Globus pallidus (tissue), 1 donor: ENCODE data around the gene AP1S2.
"Not testable (repeated sequence)": the region's sequence is repeated elsewhere in the genome, so short reads cannot be mapped to it uniquely, and the experiment has no call there.

Experiments
- DNase-seq: peaks from one replicate; pipeline ENCODE4 v3.0.0-alpha.2; 2015; ENCODE audit warnings: low spot score

Gene AP1S2

DNA sequence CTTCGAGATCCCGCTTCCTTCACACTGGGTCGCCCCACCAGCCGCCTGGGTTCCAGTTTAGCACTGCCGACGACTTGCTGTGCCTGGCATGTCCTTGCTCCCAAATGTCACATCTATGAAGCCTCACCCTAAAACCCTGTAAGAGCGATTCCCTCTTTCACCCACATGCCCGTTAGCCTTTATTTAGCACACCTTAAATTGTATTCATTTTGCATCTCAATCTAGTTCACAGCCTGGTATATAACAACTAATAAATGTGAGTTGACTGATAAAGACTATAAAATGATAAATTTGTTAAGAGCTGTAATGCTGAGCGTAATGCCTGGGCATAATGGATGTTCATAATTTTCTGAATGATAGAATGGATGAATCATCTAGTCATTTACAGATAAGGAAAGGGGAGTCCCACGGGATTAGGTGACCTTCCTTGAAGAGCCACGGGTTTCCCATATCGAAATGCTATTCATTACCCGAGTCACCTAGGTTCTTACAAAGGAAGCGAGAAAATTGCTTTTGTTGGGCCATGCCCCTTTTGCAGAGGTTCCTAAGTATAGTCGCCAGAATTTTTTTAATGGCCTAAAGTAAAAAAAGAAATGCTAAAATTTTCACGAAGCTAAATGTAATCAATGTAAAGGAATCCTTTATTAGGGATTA, 1.1 kb upstream of the AP1S2 start:
- no peak for DNase-seq

DNA sequence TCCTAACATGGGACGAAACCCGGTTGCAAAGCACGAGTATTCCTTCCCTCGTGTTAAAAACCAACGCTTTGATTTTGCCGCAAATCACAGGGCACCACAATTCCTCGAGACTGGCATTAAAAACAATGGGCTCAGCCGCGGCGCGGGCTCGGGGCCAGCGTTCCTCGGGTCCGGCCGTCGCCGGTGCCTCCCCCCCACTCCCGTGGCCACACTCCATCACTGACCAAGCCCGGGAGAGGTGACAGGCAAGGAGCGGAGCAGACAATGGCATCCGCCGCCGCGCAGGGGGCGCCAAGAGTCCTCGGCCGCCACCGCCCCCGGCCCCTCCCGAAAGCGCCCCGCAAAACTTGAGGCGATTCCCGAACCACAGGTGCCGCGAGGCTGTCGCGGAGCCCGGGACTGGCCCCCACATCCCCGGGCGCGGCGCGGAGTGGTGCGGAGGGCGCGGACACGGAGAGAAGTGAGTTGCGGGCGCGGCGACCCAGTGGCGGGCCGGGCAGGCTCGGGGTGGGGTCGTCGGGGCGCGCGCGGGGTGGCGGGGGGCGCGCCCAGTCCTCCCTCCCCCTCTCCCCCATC, 445 bp downstream of the AP1S2 start:
- DNase-seq = peak; percentile 54

GRCh38 chrX:15853586-15854079, 980 bp downstream of the AP1S2 start:
- DNase-seq = no peak

GRCh38 chrX:15849555-15849954, 5.1 kb downstream of the AP1S2 start:
- DNase-seq = no peak

- DNase-seq = no peak
Observed at GRCh38 chrX:15848576-15848975, 6.0 kb downstream of the AP1S2 start.

- DNase-seq = no peak
Observed at GRCh38 chrX:15843960-15844359, 10.7 kb downstream of the AP1S2 start.

GRCh38 chrX:15841853-15842516, 12.6 kb downstream of the AP1S2 start:
- no peak for DNase-seq

DNA sequence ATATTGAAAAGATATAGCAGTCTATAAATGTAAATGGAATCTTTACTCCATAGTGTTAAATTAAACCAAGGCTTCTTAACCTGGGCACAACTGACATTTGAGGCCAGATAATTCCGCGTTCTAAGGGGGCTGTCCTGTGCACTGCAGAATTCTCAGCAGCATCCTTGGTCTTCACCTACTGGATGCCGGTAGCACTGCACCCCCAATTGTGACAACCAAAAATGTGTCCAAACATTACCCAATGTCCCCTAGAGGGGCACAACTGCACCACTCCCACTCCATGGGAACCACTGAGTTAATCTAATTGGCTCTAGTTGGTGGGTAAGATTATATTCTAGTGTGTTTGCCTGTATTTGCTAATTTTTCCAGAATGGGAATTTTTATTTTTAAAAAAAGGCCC, 16.6 kb downstream of the AP1S2 start:
- DNase-seq = no peak

- DNase-seq = no peak
Observed at GRCh38 chrX:15834827-15835595, 19.6 kb downstream of the AP1S2 start.

DNA sequence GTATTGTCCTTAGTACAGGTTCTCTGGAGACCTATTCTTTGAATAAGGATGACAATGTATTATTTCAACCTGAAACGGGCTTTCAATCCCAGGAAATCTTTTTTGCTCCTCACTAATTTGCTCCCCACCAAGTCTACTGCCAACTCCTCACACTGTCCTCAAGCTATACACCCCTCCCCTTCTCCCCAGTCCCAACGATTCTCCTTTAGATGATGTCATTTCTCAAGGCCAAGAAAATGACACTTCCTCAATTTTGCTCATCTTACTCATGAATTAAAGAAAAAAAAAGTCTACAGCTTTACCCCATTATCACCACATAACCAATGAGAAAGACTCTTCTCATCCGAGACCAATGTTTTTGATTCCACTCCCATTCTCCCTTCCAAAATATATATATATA, 20.6 kb downstream of the AP1S2 start:
- DNase-seq = no peak

DNA sequence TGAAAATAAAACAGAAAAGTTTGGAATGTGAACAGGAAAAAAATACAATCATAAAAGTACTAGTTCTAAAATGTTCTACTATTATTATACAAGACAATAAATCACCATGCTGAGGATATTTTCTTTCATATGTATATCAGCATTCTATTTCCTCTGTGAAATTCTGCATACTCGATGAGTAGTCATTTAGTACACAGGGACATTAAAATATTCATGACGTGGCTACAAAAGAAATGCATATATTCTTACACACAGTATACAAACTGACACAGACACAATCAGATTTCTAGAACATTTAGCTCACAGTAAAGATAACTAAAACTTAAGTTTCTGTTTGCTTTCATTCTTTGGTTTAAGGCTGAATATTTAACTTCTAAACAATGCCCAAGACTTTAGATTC, 23.3 kb downstream of the AP1S2 start:
- DNase-seq = not testable (repeated sequence)

- no peak for DNase-seq
Observed at GRCh38 chrX:15829217-15829616, 25.4 kb downstream of the AP1S2 start.

DNA sequence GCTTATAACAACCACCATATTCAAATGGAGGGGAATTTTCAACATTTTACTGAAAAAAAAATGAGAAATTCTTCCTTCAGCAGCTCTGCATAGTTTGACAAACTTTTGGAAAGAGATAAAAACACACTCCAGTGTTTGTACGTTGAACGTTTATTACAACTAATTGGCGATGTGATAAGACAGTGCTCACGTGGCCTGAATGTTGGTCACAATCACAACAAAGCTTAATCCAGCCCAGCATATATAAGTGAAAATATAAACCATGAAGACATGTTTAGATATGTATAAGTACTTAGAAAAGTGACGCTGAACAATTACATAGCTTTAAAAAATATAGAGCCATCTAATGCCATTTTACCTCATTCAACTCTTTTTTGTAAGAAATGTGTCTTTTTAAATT, 28.7 kb downstream of the AP1S2 start:
- DNase-seq = no peak

- no peak for DNase-seq
Observed at GRCh38 chrX:15822922-15823321, 31.7 kb downstream of the AP1S2 start.

GRCh38 chrX:15820106-15821073, 34.2 kb downstream of the AP1S2 start:
- peak; percentile 11 for DNase-seq

DNA sequence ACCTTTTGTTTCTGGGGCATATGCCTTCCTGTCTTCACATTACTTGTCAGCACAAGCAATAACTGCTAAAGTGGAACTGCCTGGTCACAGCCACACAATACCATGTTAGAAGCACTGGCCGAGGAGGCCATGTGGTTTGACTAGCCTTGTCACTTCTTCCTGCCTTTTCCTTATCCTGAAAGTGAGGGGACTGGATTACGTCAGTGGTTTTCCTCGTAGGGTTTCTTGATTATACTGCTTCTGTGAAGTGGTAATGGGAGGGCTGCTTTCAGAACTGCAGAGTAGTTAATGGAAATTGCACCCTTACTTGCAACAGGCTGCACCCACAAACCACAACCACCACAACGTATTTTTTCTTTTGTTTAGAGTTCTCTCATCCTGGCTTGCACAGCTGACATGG, 37.7 kb downstream of the AP1S2 start:
- DNase-seq = no peak

- DNase-seq = no peak
Observed at GRCh38 chrX:15816438-15816809, 38.2 kb downstream of the AP1S2 start.

GRCh38 chrX:15815779-15816437, 38.7 kb downstream of the AP1S2 start:
- peak; percentile 14 for DNase-seq

DNA sequence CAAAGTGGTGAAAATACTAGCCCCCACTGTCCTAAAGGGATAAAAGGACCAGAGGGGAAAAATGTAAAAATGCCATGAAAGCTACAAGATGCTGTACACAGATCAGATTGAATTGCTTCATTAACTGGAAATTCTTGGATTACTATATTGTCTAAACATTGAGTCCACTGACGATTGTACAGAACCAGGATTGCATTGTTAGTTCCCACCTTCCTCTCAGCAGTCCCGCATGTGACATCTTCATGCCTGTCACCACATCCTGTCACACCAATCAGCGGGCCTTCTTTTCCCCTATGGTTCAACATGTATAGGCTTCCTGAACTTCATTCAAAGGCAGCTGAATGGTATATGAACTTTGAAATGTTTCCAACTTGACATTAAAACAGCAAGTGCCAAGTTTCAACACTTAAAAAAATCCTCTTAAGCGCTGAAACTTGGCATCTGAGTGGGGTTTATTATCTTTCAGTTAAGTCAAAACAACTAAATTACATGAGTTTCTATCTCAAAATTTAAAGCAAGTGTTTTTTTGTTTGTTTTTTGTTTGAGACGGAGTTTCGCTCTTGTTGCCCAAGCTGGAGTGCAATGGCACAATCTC, 39.7 kb downstream of the AP1S2 start:
- no peak for DNase-seq

- DNase-seq = no peak
Observed at GRCh38 chrX:15813416-15813815, 41.2 kb downstream of the AP1S2 start.
